ENCODE measurements around the gene SDC1.

The SDC1 gene

GRCh38 chr2:20188201-20188600 lies 36.7 kb downstream of the SDC1 start:
- no peak overlapping the region for H2AFZ ChIP-seq (ENCODE audit: low read depth, low read length)
- TF ChIP-seq EZH2 (IDR thresholded peaks at IDR 0.05; ENCODE audit: borderline replicate concordance, low read depth, low read length, severe bottlenecking) (no peak), CTCF (IDR thresholded peaks at IDR 0.05; ENCODE audit: borderline replicate concordance, extremely low read depth, low read length, poor library complexity, severe bottlenecking) (no peak)

GRCh38 chr2:20187331-20187730 lies 37.6 kb downstream of the SDC1 start:
- TF ChIP-seq CTCF (IDR thresholded peaks at IDR 0.05; ENCODE audit: borderline replicate concordance, extremely low read depth, low read length, poor library complexity, severe bottlenecking), result no peak
- no peak overlapping the region for H3K27ac ChIP-seq (ENCODE audit: low read length)

More at GRCh38 chr2:20188201-20188600, 36.7 kb downstream of the SDC1 start:
- Histone ChIP-seq H3K9me3 (ENCODE audit: insufficient read depth, low read length, severe bottlenecking) (no peaks in the 10 kb centered on the region), H3K4me1 (ENCODE audit: insufficient read depth, low read length) (no peaks in the 10 kb centered on the region), H3K27me3 (ENCODE audit: insufficient read depth, low read length, poor library complexity) (peaks cover 11% of the 10 kb centered on the region), H3K4me2 (ENCODE audit: insufficient read depth, low read length) (no peak overlapping the region), H3K9ac (ENCODE audit: low read depth, low read length) (no peak overlapping the region), H3K79me2 (ENCODE audit: insufficient read depth, low read length) (no peaks in the 10 kb centered on the region), H3K36me3 (ENCODE audit: insufficient read depth, low read length) (no peaks in the 10 kb centered on the region), H3K4me3 (ENCODE audit: low read depth in 1 of 2, low read length in 2 of 2) (no peak overlapping the region), H3K27ac (ENCODE audit: low read length) (no peak overlapping the region), H4K20me1 (ENCODE audit: insufficient read depth, low read length) (no peaks in the 10 kb centered on the region)
- ATAC-seq (ENCODE audit: insufficient read depth, low read depth), result no peak
- DNase-seq, result no peak

GRCh38 chr2:20186855-20187187 lies 38.1 kb downstream of the SDC1 start:
- DNase-seq (no peak), ATAC-seq (ENCODE audit: insufficient read depth, low read depth) (no peak)
- H3K36me3 ChIP-seq (ENCODE audit: insufficient read depth, low read length), result no peaks in the 10 kb centered on the region
- H3K4me1 ChIP-seq (ENCODE audit: insufficient read depth, low read length), result no peaks in the 10 kb centered on the region
- H3K27ac ChIP-seq (ENCODE audit: low read length), result no peak overlapping the region
- no peak overlapping the region for H2AFZ ChIP-seq (ENCODE audit: low read depth, low read length)
- H4K20me1 ChIP-seq (ENCODE audit: insufficient read depth, low read length), result no peaks in the 10 kb centered on the region
- H3K27me3 ChIP-seq (ENCODE audit: insufficient read depth, low read length, poor library complexity), result peaks cover 11% of the 10 kb centered on the region
- H3K9me3 ChIP-seq (ENCODE audit: insufficient read depth, low read length, severe bottlenecking), result no peaks in the 10 kb centered on the region
- no peaks in the 10 kb centered on the region for H3K79me2 ChIP-seq (ENCODE audit: insufficient read depth, low read length)
- no peak overlapping the region for H3K4me3 ChIP-seq (ENCODE audit: low read depth in 1 of 2, low read length in 2 of 2)
- no peak for TF ChIP-seq EZH2 (IDR thresholded peaks at IDR 0.05; ENCODE audit: borderline replicate concordance, low read depth, low read length, severe bottlenecking)
- no peak for TF ChIP-seq CTCF (IDR thresholded peaks at IDR 0.05; ENCODE audit: borderline replicate concordance, extremely low read depth, low read length, poor library complexity, severe bottlenecking)
- H3K9ac ChIP-seq (ENCODE audit: low read depth, low read length), result no peak overlapping the region
- H3K4me2 ChIP-seq (ENCODE audit: insufficient read depth, low read length), result no peak overlapping the region

More at GRCh38 chr2:20187331-20187730, 37.6 kb downstream of the SDC1 start:
- Histone ChIP-seq H3K9me3 (ENCODE audit: insufficient read depth, low read length, severe bottlenecking) (no peaks in the 10 kb centered on the region), H3K4me2 (ENCODE audit: insufficient read depth, low read length) (no peak overlapping the region), H3K27me3 (ENCODE audit: insufficient read depth, low read length, poor library complexity) (peaks cover 11% of the 10 kb centered on the region), H3K4me3 (ENCODE audit: low read depth in 1 of 2, low read length in 2 of 2) (no peak overlapping the region), H4K20me1 (ENCODE audit: insufficient read depth, low read length) (no peaks in the 10 kb centered on the region), H2AFZ (ENCODE audit: low read depth, low read length) (no peak overlapping the region), H3K36me3 (ENCODE audit: insufficient read depth, low read length) (no peaks in the 10 kb centered on the region), H3K4me1 (ENCODE audit: insufficient read depth, low read length) (no peaks in the 10 kb centered on the region), H3K9ac (ENCODE audit: low read depth, low read length) (no peak overlapping the region), H3K79me2 (ENCODE audit: insufficient read depth, low read length) (no peaks in the 10 kb centered on the region)
- no peak for DNase-seq
- peak; percentile 32; the same call in 1 of the 3 replicates for ATAC-seq (ENCODE audit: insufficient read depth, low read depth)
